ENCODE measurements around the gene SCN10A.

SCN10A gene

DNA sequence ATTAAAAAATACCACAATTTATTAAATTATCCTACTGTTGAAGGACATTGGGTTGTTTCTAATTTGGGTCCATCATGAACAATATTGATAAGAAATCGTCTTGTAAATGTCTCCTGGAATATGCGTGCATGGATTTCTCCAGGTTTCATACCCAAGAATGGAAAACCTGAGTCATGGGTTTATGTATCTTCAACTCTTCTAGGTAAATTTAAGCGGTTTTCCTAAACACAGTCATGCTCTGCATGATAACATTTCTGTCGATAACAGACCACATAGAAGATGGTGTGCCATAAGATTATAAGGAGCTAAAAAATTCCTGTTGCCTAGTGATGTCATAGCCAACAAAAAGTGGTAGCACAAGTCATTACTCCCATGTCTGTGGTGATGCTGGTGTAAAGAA, 126.7 kb downstream of the SCN10A start:
- no peaks in the 10 kb centered on the region for H3K36me3 ChIP-seq (ENCODE audit: control insufficient read depth, insufficient read depth, low read length)
- H3K9me3 ChIP-seq (ENCODE audit: control insufficient read depth, low read length): no peaks in the 10 kb centered on the region
- H3K4me2 ChIP-seq (ENCODE audit: low read length): no peak overlapping the region
- no peaks in the 10 kb centered on the region for H3K27me3 ChIP-seq (ENCODE audit: control insufficient read depth, insufficient read depth, low read length)
- no peak overlapping the region for H3K4me3 ChIP-seq (ENCODE audit: low read depth, low read length)
- H3K27ac ChIP-seq: no peak overlapping the region
- no peaks in the 10 kb centered on the region for H3K79me2 ChIP-seq
- H3K9ac ChIP-seq: no peak overlapping the region
- H2AFZ ChIP-seq: no peak overlapping the region
- no peaks in the 10 kb centered on the region for H3K4me1 ChIP-seq
- no peak for TF ChIP-seq CTCF (IDR thresholded peaks at IDR 0.05)

- no peak overlapping the region for H3K4me3 ChIP-seq (ENCODE audit: low read depth, low read length)
- no peaks in the 10 kb centered on the region for H3K4me1 ChIP-seq
- TF ChIP-seq CTCF (IDR thresholded peaks at IDR 0.05): no peak
These were observed 128.7 kb downstream of the SCN10A start for GRCh38 chr3:38687321-38687720.

GRCh38 chr3:38684546-38684945, 131.5 kb downstream of the SCN10A start:
- H3K79me2 ChIP-seq: no peaks in the 10 kb centered on the region
- H3K9ac ChIP-seq: no peak overlapping the region
- no peaks in the 10 kb centered on the region for H3K4me1 ChIP-seq
- no peak overlapping the region for H3K4me3 ChIP-seq (ENCODE audit: low read depth, low read length)
- no peak overlapping the region for H3K4me2 ChIP-seq (ENCODE audit: low read length)
- TF ChIP-seq CTCF (IDR thresholded peaks at IDR 0.05): no peak
- H3K27ac ChIP-seq: no peak overlapping the region
- H3K9me3 ChIP-seq (ENCODE audit: control insufficient read depth, low read length): no peaks in the 10 kb centered on the region
- no peaks in the 10 kb centered on the region for H3K27me3 ChIP-seq (ENCODE audit: control insufficient read depth, insufficient read depth, low read length)
- no peak overlapping the region for H2AFZ ChIP-seq
- H3K36me3 ChIP-seq (ENCODE audit: control insufficient read depth, insufficient read depth, low read length): no peaks in the 10 kb centered on the region

More at GRCh38 chr3:38687321-38687720, 128.7 kb downstream of the SCN10A start:
- Histone ChIP-seq H3K27me3 (ENCODE audit: control insufficient read depth, insufficient read depth, low read length) (no peaks in the 10 kb centered on the region), H2AFZ (no peak overlapping the region), H3K9me3 (ENCODE audit: control insufficient read depth, low read length) (no peaks in the 10 kb centered on the region), H3K79me2 (no peaks in the 10 kb centered on the region), H3K36me3 (ENCODE audit: control insufficient read depth, insufficient read depth, low read length) (no peaks in the 10 kb centered on the region), H3K4me2 (ENCODE audit: low read length) (no peak overlapping the region), H3K27ac (no peak overlapping the region), H3K9ac (no peak overlapping the region)

GRCh38 chr3:38669668-38670067, 146.3 kb downstream of the SCN10A start:
- Histone ChIP-seq H3K36me3 (ENCODE audit: control insufficient read depth, insufficient read depth, low read length) (no peaks in the 10 kb centered on the region), H3K27ac (no peak overlapping the region), H3K4me3 (ENCODE audit: low read depth, low read length) (no peak overlapping the region), H3K79me2 (no peaks in the 10 kb centered on the region), H3K9me3 (ENCODE audit: control insufficient read depth, low read length) (no peaks in the 10 kb centered on the region), H3K4me2 (ENCODE audit: low read length) (no peak overlapping the region), H3K27me3 (ENCODE audit: control insufficient read depth, insufficient read depth, low read length) (no peaks in the 10 kb centered on the region), H3K4me1 (no peaks in the 10 kb centered on the region), H2AFZ (no peak overlapping the region), H3K9ac (no peak overlapping the region)
- no peak for TF ChIP-seq CTCF (IDR thresholded peaks at IDR 0.05)

DNA sequence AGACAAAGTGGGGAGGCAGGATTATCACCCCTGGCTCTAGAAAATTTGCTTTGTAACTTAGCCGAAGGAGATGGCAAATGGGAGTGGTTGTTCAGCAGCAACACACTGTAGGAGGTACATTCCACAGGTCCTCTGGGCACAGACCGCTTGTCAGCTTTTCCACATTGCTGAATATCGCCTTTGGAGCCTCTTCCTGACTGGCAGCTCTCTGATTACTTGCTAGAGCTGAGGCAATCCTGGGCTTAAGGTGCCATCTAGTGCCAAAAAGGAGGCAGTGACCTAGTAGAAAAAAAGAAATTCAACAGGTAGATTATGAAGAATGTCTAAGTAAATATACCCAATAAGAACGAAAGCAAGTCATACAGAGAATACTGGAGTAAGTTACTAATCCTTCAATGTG, 153.5 kb downstream of the SCN10A start:
- Histone ChIP-seq H3K4me2 (ENCODE audit: low read length) (no peak overlapping the region), H3K36me3 (ENCODE audit: control insufficient read depth, insufficient read depth, low read length) (peaks cover 4% of the 10 kb centered on the region), H3K9me3 (ENCODE audit: control insufficient read depth, low read length) (peaks cover 2% of the 10 kb centered on the region), H3K27ac (no peak overlapping the region), H3K9ac (no peak overlapping the region), H3K27me3 (ENCODE audit: control insufficient read depth, insufficient read depth, low read length) (no peaks in the 10 kb centered on the region), H3K4me1 (no peaks in the 10 kb centered on the region), H3K4me3 (ENCODE audit: low read depth, low read length) (no peak overlapping the region), H3K79me2 (no peaks in the 10 kb centered on the region), H2AFZ (no peak overlapping the region)
- peak; percentile 30 for TF ChIP-seq CTCF (IDR thresholded peaks at IDR 0.05)
